Esophagus squamous epithelium (tissue), 5 donors: ENCODE data around the gene ODC1. TPM values are rescaled to one million over a fixed set of nuclear protein-coding genes. Genes with fewer than 3 reads are reported as not detected.

Experiments used
- DNase-seq: peaks from one replicate; lab custom pipeline; 2025; lab: John Stamatoyannopoulos, UW
- H3K27ac ChIP-seq, 4 donors: fragments of 200-600 bp; sonication (generic); one replicate each; pipeline ENCODE4 v1.5.1; 2016 to 2019; ENCODE audit warnings: mild to moderate bottlenecking in 1 of 4
- H3K27me3 ChIP-seq, 4 donors: fragments of 200-600 bp; sonication (generic); 1 replicate in 3 of 4; 2 replicates in 1 of 4; pipeline versions ENCODE4 v1.5.1 to v1.6.0; 2017 to 2021; ENCODE audit warnings: antibody characterized with exemption in 1 of 4
- H3K36me3 ChIP-seq, 3 donors: fragments of 200-600 bp; sonication (generic); one replicate each; pipeline ENCODE4 v1.5.1; 2016 to 2019
- H3K4me1 ChIP-seq, 3 donors: fragments of 200-600 bp; sonication (generic); one replicate each; pipeline ENCODE4 v1.5.1; 2017 to 2019
- H3K4me3 ChIP-seq, 4 donors: fragments of 200-600 bp; sonication (generic); 1 replicate in 3 of 4; 2 replicates in 1 of 4; pipeline ENCODE4 v1.5.1; 2016 to 2019; ENCODE audit warnings: mild to moderate bottlenecking in 2 of 4, moderate library complexity in 1 of 4
- H3K9me3 ChIP-seq, 3 donors: fragments of 200-600 bp; sonication (generic); one replicate each; pipeline ENCODE4 v1.5.1; 2016 to 2019
- CTCF ChIP-seq, 6 experiments: fragments of 450-650 bp in 4 of 6; fragments of 200-600 bp in 2 of 6; sonication (generic) in 2 of 6; IDR thresholded peaks; one replicate each; pipeline ENCODE4 v1.5.1; 2016 to 2019; ENCODE audit warnings: antibody characterized with exemption in 6 of 6, mild to moderate bottlenecking in 4 of 6, moderate library complexity in 4 of 6
- POLR2A ChIP-seq, 4 donors: fragments of 450-650 bp; IDR thresholded peaks; one replicate each; pipeline ENCODE4 v1.6.1; 2017; ENCODE audit warnings: antibody characterized with exemption in 4 of 4, mild to moderate bottlenecking in 4 of 4, moderate library complexity in 3 of 4
- WGBS, 2 donors: methylation state at CpG; one replicate each; pipeline ENCODE4 v1.1.5; 2018; 5-methylcytosine and 5-hydroxymethylcytosine counted together
- intact Hi-C: fragments of 100-400 bp; cut with DNase I; formaldehyde crosslinking; loops from one replicate; pipeline ENCODE4 v1.15.0; 2022
- total RNA-seq, 4 donors: library from RNA; depleted of rRNA; stranded (reverse); fragments of >200 nt; gene quantifications; one replicate each; pipeline ENCODE4 v1.1.0, GENCODE V29; 2016
- donor health status: DM: yes; HTN: yes; CAD: no.

ODC1 gene
- total RNA-seq, 4 donors from 2014 or later: 14.9 to 66.8 (median 26.3) TPM

- peaks cover 0 to 13% (median 0%) of the 10 kb centered on the region in 3 donors for H3K36me3 ChIP-seq
- no peak for TF ChIP-seq POLR2A (IDR thresholded peaks at IDR 0.05)
- no peak for TF ChIP-seq CTCF (IDR thresholded peaks at IDR 0.05)
- WGBS, 2 donors: 70 to 81% methylated on average over 2 to 6 of the region's 12 CpGs
- no peak overlapping the region for H3K4me3 ChIP-seq
- no peaks in the 10 kb centered on the region for H3K27me3 ChIP-seq
- no peak for DNase-seq
- intact Hi-C loops: no loop called here
- H3K9me3 ChIP-seq: no peaks in the 10 kb centered on the region
- no peak overlapping the region for H3K27ac ChIP-seq
- H3K4me1 ChIP-seq: no peaks in the 10 kb centered on the region
Measured at GRCh38 chr2:10415640-10416039, 32.5 kb downstream of the ODC1 start.

GRCh38 chr2:10415048-10415447 lies 33.1 kb downstream of the ODC1 start:
- no peak overlapping the region for H3K27ac ChIP-seq
- 83 to 94% methylated on average over 4 to 7 of the region's 8 CpGs for WGBS, 2 donors
- no peak for DNase-seq
- TF ChIP-seq CTCF (IDR thresholded peaks at IDR 0.05) (no peak), POLR2A (IDR thresholded peaks at IDR 0.05) (no peak)
- intact Hi-C loops: no loop called here
- H3K27me3 ChIP-seq: no peaks in the 10 kb centered on the region
- H3K4me3 ChIP-seq: no peak overlapping the region
- no peaks in the 10 kb centered on the region for H3K9me3 ChIP-seq
- H3K4me1 ChIP-seq: peaks cover 0 to 2% (median 0%) of the 10 kb centered on the region in 3 donors
- H3K36me3 ChIP-seq: peaks cover 0 to 7% (median 0%) of the 10 kb centered on the region in 3 donors

- no peaks in the 10 kb centered on the region for H3K27me3 ChIP-seq
- peaks cover 0 to 2% (median 0%) of the 10 kb centered on the region in 3 donors for H3K36me3 ChIP-seq
- TF ChIP-seq POLR2A (IDR thresholded peaks at IDR 0.05): no peak
- TF ChIP-seq CTCF (IDR thresholded peaks at IDR 0.05): no peak
- WGBS, 2 donors: 52 to 75% methylated on average over 5 of the region's 10 CpGs
- H3K27ac ChIP-seq: no peak overlapping the region
- H3K9me3 ChIP-seq: no peaks in the 10 kb centered on the region
- H3K4me3 ChIP-seq: no peak overlapping the region
- H3K4me1 ChIP-seq: peaks cover 0 to 6% (median 0%) of the 10 kb centered on the region in 3 donors
- no peak for DNase-seq
- intact Hi-C loops: loop anchor here (5.0 kb wide), 1 partner anchor 282 kb away; no protein-coding TSS in a partner anchor
Measured at GRCh38 chr2:10414591-10414990, 33.5 kb downstream of the ODC1 start.

- no peak for TF ChIP-seq CTCF (IDR thresholded peaks at IDR 0.05)
- no peak for TF ChIP-seq POLR2A (IDR thresholded peaks at IDR 0.05)
- no peak for DNase-seq
- H3K4me1 ChIP-seq: peaks cover 3 to 12% (median 5%) of the 10 kb centered on the region in 3 donors
- no peaks in the 10 kb centered on the region for H3K36me3 ChIP-seq
- H3K27ac ChIP-seq: no peak overlapping the region
- H3K4me3 ChIP-seq: no peak overlapping the region
- intact Hi-C loops: loop anchor here (5.0 kb wide), 1 partner anchor 282 kb away; no protein-coding TSS in a partner anchor
- H3K27me3 ChIP-seq: no peaks in the 10 kb centered on the region
- H3K9me3 ChIP-seq: no peaks in the 10 kb centered on the region
- 67% methylated on average over 3 to 4 of the region's 7 CpGs for WGBS, 2 donors
Measured at GRCh38 chr2:10413991-10414451, 34.1 kb downstream of the ODC1 start.

- H3K9me3 ChIP-seq: no peaks in the 10 kb centered on the region
Measured at GRCh38 chr2:10413503-10413902, 34.6 kb downstream of the ODC1 start.

More at GRCh38 chr2:10413503-10413902, 34.6 kb downstream of the ODC1 start:
- WGBS, 2 donors: 95 to 98% methylated on average over 9 to 10 of the region's 10 CpGs
- intact Hi-C loops: loop anchor here (5.0 kb wide), 1 partner anchor 281 kb away; no protein-coding TSS in a partner anchor
- Histone ChIP-seq H3K27me3 (no peaks in the 10 kb centered on the region), H3K4me3 (no peak overlapping the region), H3K27ac (no peak overlapping the region), H3K36me3 (no peaks in the 10 kb centered on the region), H3K4me1 (peaks cover 5 to 17% (median 10%) of the 10 kb centered on the region in 3 donors)
- no peak for TF ChIP-seq POLR2A (IDR thresholded peaks at IDR 0.05)
- no peak for TF ChIP-seq CTCF (IDR thresholded peaks at IDR 0.05)
- DNase-seq: no peak
